Activated T-helper 9 cell treated with anti-CD3 and anti-CD28 coated beads, Interleukin-2, amount 50 U/mL, for 16 hours (primary cell): ENCODE results near the gene TAF3.
"Not testable (repeated sequence)": the region's sequence is repeated elsewhere in the genome, so short reads cannot be mapped to it uniquely, and the experiment has no call there.

Source experiments
- DNase-seq: peaks from one replicate; pipeline ENCODE4 v3.0.0-alpha.2; 2020; ENCODE audit warnings: low read depth

Gene TAF3, protein sequence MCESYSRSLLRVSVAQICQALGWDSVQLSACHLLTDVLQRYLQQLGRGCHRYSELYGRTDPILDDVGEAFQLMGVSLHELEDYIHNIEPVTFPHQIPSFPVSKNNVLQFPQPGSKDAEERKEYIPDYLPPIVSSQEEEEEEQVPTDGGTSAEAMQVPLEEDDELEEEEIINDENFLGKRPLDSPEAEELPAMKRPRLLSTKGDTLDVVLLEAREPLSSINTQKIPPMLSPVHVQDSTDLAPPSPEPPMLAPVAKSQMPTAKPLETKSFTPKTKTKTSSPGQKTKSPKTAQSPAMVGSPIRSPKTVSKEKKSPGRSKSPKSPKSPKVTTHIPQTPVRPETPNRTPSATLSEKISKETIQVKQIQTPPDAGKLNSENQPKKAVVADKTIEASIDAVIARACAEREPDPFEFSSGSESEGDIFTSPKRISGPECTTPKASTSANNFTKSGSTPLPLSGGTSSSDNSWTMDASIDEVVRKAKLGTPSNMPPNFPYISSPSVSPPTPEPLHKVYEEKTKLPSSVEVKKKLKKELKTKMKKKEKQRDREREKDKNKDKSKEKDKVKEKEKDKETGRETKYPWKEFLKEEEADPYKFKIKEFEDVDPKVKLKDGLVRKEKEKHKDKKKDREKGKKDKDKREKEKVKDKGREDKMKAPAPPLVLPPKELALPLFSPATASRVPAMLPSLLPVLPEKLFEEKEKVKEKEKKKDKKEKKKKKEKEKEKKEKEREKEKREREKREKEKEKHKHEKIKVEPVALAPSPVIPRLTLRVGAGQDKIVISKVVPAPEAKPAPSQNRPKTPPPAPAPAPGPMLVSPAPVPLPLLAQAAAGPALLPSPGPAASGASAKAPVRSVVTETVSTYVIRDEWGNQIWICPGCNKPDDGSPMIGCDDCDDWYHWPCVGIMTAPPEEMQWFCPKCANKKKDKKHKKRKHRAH

DNA sequence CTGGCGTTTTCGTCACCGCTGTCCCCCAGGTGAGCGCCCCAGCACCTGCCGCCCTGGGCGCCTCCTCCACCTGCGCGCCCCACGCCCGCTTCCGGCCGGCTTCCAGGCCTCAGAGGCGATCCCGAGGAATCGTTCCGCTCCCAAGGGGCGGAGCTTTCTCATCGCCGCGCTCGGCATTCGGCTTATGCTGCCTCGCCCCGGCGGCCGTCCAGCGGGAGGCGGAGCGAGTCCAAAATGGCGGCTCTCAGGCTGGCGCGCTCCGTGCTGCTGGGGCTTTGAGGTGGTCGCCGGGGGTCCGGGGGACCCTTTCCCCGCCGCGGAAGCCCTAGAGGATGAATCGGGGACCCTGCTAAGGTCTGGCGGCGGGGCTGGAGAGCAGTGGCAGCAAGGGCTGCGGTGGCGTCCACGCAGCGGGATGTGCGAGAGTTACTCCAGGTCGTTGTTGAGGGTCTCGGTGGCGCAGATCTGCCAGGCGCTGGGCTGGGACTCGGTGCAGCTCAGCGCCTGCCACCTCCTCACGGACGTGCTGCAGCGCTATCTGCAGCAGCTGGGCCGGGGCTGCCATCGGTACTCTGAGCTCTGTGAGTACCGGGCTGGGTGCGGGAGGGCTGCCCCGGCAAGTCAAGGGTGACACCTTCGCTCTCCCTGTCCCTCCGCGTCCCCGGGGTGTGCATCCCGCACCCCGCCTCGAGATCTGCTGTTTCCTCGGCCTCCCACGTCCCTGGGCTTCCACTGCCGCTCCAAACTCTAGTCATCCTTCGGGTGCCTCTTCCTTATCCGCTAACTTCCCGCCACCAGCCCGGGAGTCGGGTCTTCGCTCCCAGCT, at the start of gene TAF3:
TAF3 (plus strand) TSS at position 211 of the 826 bp plus-strand sequence; CDS start at position 416, 205 bp downstream.
- DNase-seq, result peak; percentile 89

DNA sequence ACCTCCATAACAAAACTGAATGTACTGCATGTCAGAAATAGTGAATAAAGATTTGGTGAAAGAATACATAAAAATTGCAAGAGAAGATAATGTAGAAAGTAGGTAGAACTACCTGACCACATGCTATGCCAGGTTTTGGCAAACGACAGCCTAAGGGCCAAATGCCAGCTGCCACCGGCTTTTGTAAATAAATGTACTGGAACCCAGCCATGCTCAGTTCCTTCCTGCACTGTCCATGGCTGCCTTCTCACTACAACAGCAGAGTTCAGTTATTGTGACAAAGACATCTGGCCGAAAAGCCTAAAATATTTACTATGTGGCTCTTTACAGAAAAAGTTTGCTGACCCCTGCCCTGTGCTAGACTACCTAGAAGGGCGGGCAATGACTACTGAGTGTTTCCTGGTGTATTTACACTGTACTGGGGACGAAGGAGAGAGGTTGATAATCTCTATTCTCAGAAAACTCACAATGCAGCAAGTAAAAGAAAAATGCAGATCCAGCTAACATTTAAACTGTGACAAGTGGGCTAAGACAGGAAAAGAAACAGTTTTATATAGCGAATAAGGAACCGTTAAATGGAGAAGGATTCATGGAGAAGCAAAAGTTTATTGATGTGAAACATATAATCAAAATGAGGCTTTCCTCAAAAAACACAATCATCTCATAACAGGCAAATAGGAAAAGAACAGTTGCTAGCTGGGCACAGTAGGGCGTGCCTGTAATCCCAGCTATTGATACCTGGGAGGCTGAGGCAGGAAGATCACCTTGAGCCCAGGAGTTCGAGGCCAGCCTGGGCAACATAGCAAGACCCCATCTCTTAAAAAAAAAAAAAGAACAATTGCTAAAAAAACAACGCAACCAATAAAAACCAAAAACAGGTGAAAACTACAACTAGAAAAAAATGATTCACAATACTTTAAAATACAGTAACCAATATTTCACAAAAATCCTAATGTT, 44.2 kb upstream of the TAF3 start:
- no peak for DNase-seq

DNA sequence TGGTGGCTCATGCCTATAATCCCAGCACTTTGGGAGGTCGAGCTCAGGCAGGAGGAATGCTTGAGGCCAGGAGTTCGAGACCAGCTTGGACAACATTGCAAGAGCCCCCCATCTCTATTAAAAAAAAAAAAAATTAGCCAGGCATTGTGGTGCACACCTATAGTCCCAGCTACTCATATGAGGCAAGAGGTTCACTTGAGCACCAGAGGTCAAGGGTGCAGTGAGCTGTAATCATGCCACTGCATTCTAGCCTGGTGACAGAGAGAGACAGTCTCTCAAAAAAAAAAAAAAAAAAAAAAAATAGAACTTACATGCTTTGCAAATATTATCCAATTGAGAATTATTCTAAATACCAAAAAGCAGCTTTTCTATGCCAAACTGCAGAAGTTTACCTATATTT, 41.5 kb upstream of the TAF3 start:
- DNase-seq, result no peak

DNA sequence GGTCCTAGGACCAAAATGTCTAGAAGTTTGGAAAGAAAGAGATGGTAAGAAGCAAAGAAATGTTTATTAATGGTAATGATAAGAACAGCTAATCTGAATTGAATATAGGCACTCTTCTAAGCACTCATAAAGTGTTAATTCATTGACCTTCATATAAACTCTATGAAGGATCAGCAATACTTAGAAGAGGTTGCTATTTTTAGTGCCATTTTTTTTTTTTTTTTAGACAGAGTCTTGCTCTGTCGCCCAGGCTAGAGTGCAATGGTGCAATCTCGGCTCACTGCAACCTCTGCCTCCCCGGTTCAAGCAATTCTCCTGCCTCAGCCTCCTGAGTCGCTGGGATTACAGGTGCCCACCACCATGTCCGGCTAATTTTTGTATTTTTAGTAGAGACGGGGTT, 36.1 kb upstream of the TAF3 start:
- DNase-seq, result not testable (repeated sequence)

DNA sequence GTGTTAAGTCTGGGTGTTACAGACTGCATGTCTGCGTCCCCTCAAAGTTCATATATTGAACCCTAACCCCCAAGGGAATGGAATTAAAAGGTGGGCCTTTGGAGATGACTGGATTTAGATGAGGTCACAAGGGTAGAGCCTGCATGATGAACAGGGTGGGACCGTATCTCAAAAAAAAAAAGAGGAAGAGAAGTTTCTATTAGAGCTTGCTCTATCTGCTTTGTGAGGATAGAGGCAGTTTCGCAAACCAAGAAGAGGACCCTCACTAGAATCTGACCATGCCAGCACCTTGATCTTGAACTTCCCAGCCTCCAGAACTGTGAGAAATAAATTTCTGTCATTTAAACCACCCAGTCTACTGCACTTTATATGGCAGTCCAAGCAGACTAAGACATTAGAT, 31.9 kb upstream of the TAF3 start:
- no peak for DNase-seq

DNA sequence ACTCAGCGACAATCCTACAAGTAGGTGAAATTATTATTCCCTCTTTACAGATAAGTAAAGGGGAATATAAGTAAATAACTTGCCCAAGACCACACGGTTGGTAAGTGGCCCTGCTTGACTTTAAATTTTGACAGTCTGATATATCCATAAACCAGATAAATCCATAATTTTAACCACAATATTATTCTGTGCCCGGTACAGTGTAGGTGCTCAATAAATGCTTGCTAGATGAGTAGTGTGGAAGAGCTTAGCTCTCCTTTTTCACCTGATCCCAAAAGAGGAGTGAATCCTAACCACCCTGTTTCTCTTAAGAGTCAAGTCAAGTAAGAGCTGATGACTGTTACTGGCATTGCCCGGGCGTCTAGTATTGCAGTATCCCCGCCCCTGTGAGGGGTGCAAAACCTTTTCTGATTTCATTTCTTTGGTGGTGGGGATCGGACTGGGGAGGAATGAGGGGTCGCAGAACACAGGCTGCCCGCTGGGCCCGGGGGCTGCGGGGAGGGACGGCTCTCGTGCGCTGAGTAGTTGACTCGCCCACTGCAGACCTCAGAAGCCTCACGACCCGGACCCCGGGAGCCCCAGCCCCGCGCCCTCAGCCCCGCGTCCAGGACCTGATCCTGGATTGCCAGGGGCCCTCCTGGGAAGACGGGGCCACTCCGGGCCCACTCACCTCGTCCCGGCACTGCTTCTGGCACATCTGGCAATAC, 31.0 kb upstream of the TAF3 start:
- DNase-seq, result no peak

DNA sequence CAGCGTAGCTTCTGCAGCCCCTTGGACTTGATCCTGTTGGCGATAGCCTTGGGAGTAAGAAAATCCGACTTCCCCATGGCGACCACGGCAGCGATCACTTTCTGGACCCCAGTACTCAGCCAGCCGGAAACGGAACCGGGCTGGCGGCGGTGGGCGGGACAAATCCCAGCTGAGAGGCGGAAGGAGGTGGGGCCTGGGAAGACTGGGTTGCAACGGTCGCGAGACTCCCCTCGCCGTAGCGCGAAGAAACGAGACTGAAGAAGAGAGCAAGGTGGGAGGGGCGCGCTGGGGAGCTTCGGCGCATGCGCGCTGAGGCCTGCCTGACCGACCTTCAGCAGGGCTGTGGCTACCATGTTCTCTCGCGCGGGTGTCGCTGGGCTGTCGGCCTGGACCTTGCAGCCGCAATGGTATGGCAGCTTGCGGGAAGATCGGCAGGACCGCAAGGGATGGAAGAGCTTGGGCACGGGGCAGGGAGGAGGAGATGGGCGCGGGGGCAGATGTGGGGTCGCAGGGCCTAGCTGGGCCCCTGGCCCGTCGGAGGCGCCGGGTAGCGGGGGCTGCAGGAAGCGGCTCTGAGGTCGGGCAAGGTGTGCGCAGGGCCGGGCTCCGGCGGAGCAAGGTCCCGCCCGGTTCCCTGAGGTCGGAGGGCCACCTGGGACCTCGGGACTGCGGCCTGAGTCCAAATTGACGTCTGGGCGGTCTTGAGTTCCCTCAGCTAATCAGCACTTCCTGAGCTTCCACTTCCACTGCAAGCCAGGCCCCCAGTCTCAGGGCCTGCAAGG, 30.3 kb upstream of the TAF3 start, which contains the start of the genes ATP5F1C and KIN:
ATP5F1C (plus strand) TSS at position 321 of the 782 bp plus-strand sequence; CDS start at position 352, 31 bp downstream.
KIN (minus strand) TSS at position 137 of the 782 bp plus-strand sequence; CDS start at position 77, 60 bp downstream.
- DNase-seq, result peak; percentile 97

DNA sequence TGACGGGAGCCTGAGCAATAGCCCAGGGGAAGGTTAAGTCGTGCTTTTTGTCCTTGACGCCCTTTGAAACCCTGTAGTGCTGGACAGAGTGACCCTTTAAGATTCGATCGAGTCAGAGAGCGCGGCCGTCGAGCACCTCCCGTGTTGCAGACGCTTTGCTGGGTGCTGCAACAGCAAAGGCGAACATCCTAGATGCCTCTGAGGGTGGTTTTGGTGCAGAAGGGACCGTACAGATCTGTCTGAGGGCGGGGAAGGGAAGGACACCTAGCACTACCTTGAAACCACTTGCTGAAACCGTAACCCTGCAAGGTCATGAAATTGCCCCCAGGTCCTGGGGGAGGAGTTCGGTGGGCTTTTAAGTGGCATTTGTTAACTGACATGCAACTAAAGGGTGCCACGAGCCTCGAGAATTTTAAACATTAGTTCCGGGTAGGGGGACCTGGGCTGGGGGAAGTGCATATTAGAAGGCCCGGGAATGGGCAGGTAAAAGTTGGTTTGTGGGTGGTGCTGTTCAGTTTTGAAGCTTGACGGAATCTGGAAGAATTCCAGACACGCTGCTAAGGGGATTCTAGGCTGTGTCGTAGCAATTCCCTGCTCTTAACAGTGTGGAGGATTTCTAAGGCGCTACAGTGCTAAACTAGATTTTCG, 29.5 kb upstream of the TAF3 start:
- no peak for DNase-seq

DNA sequence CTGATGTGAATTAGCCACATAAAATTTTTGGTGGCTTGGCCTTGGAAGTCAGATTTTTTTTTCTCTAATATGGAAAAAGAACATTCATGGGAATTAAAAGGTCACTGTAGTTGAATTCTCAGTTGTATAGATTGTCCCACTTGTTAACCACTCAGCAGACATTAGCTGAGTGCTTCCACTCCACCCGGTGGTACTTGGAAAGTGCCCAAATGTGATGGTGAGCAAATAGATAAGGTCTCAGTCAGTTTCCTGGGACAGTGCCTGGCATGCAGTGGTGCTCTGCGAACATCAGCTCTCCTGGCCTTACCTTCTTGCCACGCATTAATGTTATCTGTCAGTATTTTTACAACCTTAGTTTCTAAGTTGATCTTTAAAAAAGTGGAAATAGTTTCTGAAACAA, 28.9 kb upstream of the TAF3 start:
- DNase-seq, result no peak

DNA sequence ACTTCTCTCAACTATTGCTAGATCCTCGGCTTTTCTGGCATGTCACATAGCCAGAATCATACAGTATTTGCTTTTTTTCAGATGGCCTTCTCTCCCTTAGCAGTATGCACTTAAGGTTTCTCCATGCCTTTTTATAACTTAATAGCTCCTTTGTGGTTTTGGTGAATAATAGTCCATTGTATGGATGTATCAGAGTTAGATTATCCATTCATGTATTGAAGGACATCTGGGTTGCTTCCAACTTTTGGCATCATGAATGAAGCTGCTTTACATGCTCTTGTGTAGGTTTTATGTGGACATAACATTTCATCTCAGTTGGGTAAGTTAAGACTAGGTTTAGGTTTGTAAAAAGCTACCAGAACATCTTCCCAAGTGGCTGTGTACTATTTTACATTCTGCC, 25.8 kb upstream of the TAF3 start:
- DNase-seq, result no peak

DNA sequence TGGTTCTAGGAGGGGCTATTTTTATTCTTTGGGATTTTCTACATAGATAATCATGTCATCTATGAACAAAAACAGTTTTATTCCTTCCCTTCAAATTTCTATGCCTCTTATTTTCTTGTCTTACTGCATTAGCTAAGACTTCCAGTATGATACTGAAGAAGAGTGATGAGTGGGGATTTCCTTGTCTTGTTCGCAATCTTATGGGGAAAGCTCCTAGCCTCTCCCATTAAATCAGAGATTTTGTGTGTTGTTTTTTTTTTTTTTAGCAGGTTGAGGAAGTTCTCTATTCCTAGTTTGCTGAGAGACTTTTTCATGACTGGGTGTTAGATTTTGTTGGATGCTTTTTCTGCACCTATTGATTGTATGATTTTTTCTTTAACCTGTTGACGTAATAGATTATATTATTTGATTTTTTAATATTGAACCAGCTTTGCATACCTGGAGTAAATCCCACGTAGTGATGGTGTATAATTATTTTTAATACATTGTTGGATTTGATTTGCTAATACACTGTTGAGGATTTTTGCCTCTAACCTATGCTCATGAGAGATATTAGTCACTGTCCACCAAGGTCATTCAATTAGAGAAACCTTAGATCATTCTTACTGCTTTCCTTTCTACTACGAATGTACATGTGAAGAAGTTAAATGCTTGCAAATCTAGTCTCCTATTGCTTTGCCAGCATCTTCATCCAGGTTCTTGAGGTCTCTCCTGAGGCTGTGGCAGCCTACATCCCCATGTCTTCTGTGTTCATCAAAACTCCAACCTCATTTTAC, 23.9 kb upstream of the TAF3 start:
- DNase-seq, result no peak

DNA sequence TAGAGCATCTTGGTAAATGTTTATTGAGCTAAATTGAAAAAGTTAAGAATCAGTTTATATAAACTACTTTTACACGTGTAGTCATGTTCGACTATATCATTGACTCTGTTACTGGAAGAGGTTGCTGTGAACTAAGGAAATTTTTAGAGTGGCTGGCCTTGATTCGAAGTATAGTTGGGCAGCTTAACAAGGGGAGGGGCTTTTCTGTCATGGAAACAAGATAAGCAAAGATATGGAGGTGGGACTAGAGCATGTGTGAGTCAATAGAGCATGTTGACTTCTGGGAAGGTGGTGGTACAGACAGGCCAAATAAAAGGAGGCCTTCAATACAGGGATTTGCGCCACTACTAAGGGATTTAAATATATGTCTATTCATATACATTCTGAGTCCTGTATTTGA, 22.7 kb upstream of the TAF3 start:
- no peak for DNase-seq

DNA sequence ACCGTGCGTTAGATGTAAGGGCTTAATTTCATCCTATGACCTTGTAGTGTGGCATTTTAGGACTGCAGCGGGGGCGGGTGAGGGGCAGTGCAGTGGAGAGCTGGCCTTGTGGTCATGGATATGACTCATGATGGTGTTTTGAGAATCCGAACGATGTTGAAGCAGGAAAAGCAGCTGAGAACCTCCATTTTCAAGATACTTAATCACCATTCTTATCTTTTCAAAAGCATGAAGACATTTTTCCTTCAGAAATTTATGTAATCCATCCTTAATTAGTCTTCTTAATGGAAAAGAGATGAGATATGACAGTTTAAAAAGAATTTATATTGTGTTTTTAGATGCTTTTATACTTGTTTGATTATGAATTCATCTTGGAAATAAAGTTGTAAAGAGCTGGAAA, 20.7 kb upstream of the TAF3 start:
- DNase-seq, result no peak

DNA sequence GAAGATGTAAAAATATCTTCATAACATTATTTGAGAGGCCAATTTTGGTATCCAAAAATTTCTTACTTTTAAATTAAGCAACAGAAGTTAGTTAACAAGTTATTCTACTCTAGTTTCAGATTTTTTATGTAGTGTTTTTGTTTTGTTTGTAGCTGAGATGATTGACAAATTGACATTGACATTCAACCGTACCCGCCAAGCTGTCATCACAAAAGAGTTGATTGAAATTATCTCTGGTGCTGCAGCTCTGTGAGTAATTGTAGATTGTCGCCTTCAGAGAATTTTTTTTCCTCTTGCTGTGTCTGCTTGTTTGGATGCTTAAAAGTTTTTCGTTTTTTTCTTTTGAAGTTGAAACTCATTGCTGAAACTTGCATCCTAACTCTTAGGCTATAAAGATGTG, 15.7 kb upstream of the TAF3 start:
- DNase-seq, result no peak

DNA sequence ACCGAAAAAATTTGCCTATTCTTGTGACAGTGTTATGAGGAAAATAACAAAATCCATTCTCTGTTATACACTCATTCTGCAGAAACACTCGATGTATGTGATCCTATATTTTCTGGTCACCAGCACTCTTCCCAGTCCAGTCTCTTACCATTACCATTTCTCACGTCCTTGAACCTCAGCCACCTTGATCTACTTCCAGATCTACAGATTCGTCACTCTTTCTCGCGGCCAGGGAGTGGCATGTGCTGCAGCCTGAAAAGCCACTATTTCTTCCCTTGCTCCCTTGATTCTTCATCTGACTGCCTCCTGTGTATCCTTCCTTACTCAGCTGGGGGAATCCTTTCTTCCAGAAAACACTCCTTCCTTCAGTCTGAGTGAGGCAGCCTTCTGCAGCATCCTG, 14.1 kb upstream of the TAF3 start:
- DNase-seq, result no peak

DNA sequence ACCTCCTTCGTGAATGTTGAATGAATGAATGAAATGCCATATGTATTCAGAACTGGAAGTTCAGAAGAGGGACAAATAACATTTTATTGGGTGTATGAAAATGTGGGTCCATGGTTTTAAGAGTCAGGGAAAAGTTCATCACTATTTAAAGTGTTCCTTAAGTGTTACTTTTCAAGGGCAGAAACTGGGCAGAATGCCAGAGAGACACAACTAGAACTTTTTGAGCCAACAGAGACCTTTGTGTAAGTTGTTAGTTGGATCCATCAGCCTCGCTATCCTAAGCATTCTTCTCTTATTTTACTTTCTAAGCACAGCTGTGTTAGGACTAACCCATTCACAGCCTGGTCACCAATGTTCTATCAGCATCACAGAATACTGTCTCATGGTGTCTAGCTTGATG, 13.6 kb upstream of the TAF3 start:
- no peak for DNase-seq

DNA sequence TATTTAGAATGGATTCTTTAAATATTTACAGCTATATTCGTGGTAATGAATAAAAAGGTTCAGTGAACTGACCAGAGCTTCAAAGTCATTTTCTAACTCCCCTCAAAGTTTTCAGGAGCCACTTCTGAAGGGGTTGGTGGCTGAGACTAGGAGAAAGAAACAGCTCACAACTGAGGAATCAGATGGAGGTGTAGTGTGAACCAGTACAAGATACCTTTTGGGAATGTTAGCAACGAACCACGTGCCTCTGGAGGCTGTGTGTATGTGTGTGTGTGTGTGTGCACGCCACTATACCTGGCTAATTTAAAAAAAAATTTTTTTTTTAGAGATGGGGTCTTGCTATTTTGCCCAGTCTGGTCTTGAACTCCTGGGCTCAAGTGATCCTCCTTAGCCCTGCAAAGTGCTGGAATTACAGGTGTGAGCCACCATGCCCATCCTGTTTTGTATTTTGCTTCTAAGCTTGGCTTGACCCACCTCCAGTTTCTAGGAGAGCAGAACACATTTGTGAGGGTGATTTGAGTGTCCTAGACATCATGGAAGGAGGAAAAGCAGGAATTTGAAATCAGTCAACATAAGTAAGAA, 9.5 kb upstream of the TAF3 start:
- no peak for DNase-seq

DNA sequence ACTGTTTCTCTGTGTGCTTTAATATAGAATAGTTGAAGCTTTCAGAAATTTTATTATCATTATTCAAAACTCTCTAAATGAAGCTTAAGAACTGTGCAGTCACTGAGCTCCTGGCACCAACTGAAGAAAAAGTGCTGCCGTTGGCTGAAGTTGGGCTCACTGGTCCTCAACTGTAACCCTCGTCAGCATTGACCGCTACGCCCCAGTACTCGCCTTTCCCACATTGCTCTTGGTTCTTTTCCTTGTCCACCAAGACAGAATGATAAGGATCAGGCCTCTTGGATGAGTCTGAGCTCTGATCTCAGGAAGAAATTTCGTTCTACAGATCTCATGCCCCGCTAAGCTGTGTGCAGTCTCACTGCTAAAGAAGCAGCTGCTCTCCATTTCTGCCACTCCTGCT, 7.9 kb upstream of the TAF3 start:
- DNase-seq, result no peak
